ENCODE results near the gene MED12L.

Gene MED12L

DNA sequence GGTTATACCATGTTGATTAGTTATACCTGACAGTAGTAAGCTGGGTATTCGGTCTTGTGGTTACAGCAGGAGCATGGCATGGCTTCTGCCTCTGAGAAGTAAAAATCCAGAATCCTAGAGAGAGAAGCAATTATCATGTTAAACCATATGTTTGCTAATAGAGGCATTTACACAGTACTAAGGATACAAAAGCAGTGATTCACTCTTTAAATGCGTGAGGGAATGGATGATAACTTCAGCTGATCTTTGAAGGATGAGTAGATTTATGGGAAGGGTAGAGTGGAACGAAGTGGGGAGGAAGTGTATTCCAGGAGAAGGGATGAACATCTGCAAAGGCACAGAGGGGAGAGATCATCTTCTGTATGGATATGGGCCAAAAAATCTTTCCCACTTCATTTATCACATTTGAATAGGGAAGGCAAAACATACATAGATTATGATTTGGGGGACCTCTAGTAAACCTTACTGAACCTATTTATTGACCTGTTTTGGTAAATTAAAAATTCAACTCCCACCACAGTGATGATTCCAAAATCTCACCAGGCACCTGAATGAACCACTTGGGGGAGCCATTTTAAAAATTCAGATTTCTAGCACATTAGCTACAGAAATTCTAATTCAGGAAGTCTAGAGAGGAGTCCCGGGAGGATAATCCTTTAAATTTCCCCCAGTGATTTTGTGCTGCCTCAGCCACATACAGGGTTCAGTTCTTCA is 340.3 kb downstream of the MED12L start:
- no peak for DNase-seq

DNA sequence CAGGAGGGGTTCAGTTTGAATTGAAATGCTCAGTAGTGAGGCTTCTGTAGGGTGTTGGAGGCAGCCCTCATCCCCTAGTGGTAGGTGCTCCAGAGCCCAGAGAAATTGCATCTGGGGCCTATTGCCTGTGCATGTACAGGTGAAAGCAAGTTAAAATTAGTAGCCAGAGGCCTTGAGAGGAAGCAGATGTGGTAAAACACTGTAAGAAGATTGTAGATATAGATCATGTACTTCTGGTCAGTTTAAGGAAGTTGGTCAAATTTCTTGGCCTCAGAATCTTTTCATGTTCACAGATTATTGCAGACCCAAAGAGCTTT is 340.8 kb downstream of the MED12L start:
- no peak for DNase-seq

GRCh38 chr3:151428386-151428785 is 342.9 kb downstream of the MED12L start:
- no peak for DNase-seq

DNA sequence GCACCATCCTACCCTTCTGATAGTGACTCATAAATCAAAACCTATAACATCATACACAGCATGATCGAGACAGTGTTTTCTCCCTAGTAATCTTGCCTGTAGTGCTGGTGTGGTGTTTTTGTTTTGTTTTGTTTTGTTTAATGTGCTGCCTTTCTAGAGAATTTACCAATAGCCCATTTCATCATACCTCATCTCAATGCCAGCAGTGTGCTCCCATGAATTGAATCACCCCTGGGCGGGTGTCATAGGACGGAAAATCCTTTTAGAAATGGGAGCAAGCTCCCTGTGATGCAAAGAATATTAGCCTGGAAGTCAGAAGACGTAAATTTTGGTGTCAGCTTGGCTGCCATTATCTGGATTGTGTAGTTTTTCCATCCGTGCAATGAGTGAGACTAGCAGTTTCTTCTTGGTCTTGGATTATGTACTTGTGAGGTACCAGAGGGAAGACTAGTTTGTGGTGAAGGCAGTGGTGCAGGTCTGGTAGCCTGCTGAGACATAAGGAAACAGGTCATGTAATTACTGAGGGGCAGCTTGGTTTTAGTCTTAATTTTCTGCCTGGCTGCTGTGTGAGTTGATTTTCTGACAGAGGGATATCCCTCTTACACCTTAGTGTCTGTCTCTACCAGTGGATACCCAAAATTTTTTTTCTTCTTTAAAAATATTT is 345.5 kb downstream of the MED12L start:
- DNase-seq, result no peak

DNA sequence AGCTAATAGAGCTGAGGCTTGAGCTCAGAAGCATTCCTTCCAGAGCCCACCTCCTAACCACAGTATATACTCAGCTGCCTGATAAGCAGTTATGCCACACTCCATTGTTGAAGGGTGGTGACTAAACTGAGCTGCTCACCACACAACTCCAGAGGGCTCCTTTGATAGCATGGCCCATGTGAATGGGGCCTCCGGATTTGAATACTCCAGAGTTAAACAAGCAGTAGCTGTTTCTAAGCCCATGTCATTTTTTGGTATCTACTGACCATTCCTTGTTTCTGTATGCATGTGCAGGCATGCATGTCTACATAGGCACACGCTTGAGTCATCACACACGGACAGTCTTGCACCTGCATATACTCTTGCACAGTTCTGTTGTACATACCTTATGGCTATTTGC is 346.5 kb downstream of the MED12L start:
- DNase-seq, result no peak

- DNase-seq, result no peak
Observed at GRCh38 chr3:151432616-151433372, 347.3 kb downstream of the MED12L start.

DNA sequence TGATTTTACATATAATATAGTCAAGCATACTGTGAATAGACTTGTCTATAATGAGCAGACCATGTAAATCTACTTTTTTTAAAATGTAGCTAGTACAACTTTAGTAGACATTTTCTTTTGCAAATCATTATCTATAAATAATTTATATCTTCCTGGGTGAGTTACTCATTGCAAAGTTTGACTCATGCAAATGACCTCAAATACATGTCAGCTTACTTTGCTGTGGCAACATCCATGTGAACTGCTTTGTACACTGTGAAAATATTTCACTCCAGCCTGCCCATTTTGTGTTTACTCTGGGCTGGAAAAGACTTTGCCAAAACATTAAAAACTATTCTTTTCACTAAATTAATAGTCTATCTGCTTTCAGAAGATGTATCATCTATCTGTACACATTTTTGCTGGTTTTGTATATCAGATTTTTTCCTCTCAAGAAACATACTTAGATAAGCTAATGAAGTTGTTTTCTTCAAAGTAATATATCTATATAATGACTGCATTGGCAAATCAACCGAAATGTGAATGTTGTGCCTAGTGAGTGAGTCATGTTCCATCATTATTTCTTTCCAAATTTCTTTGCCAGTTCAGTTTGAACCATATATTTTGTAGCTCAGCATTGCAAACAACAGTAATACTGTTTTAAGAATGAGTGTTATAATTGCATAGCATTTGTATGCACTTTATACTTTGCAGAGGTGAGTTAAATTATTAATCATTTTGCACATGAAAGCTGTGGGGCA is 348.9 kb downstream of the MED12L start:
- no peak for DNase-seq

DNA sequence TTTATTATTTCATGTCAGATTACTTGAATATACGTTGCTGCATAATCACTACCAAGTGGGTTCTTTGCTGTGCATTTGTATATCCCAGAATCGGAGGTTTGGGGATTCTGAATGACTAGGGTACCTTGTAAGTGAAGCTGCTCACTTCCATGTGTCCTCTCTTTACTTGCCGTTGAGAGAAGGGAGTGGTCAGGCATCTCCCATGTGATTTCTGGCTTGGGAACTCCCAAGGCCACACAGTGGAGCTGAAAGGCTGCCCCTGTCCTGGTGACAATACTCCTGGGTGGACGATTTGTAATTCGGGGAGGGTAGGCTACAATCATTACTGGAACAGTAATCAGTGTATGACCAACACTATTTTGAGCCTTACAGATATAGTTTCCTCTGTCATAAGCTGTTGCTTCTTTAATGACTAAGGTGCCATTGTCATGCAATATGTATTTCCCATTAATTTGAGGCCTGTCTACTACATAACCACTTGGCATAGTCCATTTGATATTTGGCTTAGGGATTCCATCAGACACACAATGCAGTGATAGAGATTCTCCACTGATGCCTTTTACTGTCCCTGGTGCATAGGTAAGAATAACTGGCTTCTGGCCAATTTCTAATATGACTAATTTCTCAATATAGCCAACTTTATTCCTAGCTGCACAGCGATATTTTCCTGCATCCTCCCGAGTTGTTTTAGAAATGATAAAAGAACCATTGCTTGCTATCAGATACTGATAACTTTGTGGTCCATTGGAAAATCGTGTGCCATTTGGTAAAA is 351.4 kb downstream of the MED12L start:
- no peak for DNase-seq

DNA sequence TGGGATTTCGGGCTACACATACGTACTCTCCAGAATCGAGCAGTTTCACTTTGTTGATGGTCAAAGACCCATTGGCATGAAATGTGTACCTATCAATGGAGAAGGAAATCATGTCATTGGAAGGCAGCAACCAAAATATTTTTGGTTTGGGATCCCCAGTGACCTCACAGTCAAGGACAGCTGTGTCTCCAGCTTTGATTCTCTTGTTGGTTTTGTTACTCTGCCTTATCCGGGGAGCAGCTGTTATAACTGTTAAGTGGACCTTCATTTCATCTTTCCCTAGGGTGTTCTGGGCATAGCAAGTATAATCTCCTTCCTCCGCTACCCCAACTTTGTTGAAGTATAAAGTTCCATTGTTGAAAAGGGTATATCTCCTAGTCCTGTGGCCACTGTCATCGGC is 352.4 kb downstream of the MED12L start:
- DNase-seq, result no peak

DNA sequence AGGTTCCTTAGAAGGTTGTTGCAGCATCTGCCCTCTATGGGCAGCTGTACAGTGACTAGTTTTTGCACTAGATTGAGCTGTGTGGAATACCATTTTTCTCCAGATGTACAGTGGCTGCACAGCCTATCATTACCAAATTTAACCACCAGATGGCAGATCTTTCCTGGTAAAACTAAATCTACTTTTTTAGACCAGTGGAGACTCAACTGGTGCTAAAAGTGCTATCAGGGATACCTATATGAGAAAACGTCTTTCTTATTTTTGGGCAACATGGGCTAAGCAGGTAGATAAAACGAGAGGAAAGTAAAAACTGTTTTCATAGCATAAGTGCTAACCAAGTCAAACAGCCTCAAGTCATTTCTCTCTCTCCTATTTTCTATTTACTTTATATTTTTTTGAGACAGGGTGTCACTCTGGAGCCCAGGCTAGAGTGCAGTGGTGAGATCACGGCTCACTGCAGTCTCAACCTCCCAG is 354.2 kb downstream of the MED12L start:
- DNase-seq, result peak in 1 of 2 donors; percentile 45

DNA sequence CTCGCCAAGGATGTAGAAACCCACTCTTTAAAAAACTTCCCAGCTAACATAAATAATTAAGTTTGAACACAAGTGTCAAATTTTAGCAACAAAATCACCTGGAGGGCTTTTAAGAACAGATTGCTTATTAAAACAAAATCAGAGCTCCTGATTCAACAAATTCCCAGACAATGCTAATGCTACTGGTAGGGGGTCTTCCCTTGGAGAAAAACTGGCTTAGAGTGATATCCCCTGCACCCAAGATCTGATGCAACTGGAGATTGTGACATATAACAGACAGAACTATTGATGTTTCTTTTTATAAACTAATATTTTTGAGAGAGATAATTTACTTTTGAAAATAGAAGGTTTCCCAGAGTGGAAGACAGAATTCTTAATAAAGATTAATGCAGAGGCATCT is 355.5 kb downstream of the MED12L start:
- no peak for DNase-seq

GRCh38 chr3:151443583-151443982 is 358.1 kb downstream of the MED12L start:
- DNase-seq, result no peak

- peak in 1 of 2 donors; percentile 40 for DNase-seq
Observed at GRCh38 chr3:151445273-151446001, 360.0 kb downstream of the MED12L start.

GRCh38 chr3:151446002-151446340 is 360.5 kb downstream of the MED12L start:
- DNase-seq, result no peak

- DNase-seq, result no peak
Observed at GRCh38 chr3:151452368-151452767, 366.9 kb downstream of the MED12L start.

GRCh38 chr3:151452841-151453240 is 367.4 kb downstream of the MED12L start:
- no peak for DNase-seq

DNA sequence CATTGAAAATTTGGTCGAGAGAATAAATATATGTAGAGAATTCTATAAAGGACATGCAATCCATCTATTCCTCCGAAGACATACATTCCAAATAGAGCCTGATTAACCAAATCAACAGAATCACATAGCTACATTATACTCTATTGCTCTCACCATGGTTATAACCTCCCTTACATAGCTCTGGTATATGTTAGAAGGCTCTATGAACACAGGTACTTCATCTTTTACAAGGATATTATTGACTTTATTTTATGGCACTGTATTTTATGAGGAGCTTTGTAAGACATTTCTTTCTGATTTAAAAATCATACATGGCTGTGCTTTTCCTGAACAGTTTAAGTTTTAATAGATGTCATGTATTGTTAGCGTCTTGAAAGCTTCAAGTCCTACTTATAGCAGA is 370.6 kb downstream of the MED12L start:
- DNase-seq, result no peak

- DNase-seq, result no peak
Observed at GRCh38 chr3:151459358-151459757, 373.9 kb downstream of the MED12L start.

- no peak for DNase-seq
Observed at GRCh38 chr3:151460228-151460627, 374.8 kb downstream of the MED12L start.

- DNase-seq, result no peak
Observed at GRCh38 chr3:151460774-151461450, 375.4 kb downstream of the MED12L start, which contains the start of gene IGSF10. Gene IGSF10 (minus strand): TSS chr3:151461061. CDS start chr3:151458709, 2,352 bp downstream.

DNA sequence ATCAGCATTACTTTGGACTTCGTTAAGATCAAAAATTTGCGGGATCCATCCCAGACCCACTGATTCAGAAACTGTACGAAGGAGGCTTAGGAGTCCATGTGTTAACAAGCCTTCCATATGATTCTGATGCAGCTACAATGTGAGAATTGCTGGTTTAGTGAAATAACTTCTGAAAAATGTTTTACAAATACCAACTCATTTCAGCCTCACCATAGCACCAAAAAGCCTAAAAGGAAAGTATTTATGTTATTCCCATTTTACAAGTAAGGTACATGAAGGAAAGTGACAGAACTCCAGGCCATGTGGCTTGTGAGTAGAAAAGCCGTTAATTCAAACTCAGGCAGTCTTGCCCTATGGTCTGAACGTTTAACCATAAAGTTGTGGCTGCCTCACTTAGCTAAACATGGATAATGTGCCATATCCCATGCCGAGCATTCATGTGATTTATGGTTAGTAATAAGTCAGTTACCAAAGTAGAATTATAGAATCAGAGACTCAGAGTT is 376.9 kb downstream of the MED12L start:
- no peak for DNase-seq

All from CD4-positive, alpha-beta T cell treated with Interferon alpha-2 for 1 hour (primary cell).